Breast epithelium (tissue), 4 donors: ENCODE results near the gene DAB2IP. TPM values are rescaled to one million over a fixed set of nuclear protein-coding genes. Genes with fewer than 3 reads are reported as not detected.
A peak's percentile ranks its signal among the peaks of the same experiment; 100 is the strongest.

ENCODE experiments used
- DNase-seq, 2 donors: peaks; one replicate each; pipeline ENCODE4 v3.0.0-alpha.2; 2019; ENCODE audit warnings: low spot score in 2 of 2
- H3K27ac ChIP-seq, 2 donors: fragments of 200-600 bp; sonication (generic) in 1 of 2; one replicate each; pipeline ENCODE4 v1.5.1; 2016 to 2019; ENCODE audit warnings: mild to moderate bottlenecking in 1 of 2
- H3K27me3 ChIP-seq, 2 donors: fragments of 200-600 bp; sonication (generic) in 1 of 2; one replicate each; pipeline versions ENCODE4 v1.5.1 to v1.6.0; 2017 to 2019; ENCODE audit warnings: control low read depth in 1 of 2, mild to moderate bottlenecking in 1 of 2
- H3K36me3 ChIP-seq: fragments of 200-600 bp; one replicate; pipeline ENCODE4 v1.5.1; 2019
- H3K4me1 ChIP-seq, 2 donors: fragments of 200-600 bp; sonication (generic); one replicate each; pipeline ENCODE4 v1.5.1; 2016 to 2019; ENCODE audit warnings: control low read depth in 1 of 2
- H3K4me3 ChIP-seq, 3 donors: fragments of 200-600 bp; sonication (generic); 1 replicate in 2 of 3; 2 replicates in 1 of 3; pipeline ENCODE4 v1.5.1; 2016 to 2019; ENCODE audit warnings: mild to moderate bottlenecking in 3 of 3, moderate library complexity in 2 of 3
- H3K9me3 ChIP-seq, 2 donors: fragments of 200-600 bp; sonication (generic) in 1 of 2; one replicate each; pipeline ENCODE4 v1.5.1; 2016 to 2019; ENCODE audit warnings: control low read depth in 1 of 2
- POLR2A ChIP-seq: fragments of 450-650 bp; IDR thresholded peaks from one replicate; pipeline ENCODE4 v1.6.1; 2016; ENCODE audit warnings: antibody characterized with exemption, mild to moderate bottlenecking, moderate library complexity
- POLR2AphosphoS5 ChIP-seq, 3 donors: sonication (generic); formaldehyde crosslinking; IDR thresholded peaks; one replicate each; pipeline ENCODE4 v1.6.1; 2017; ENCODE audit warnings: antibody characterized with exemption in 3 of 3
- intact Hi-C: fragments of 100-400 bp; cut with DNase I; formaldehyde crosslinking; loops from one replicate; pipeline ENCODE4 v1.15.1; 2023; ENCODE audit warnings: low total_unique reads
- total RNA-seq, 3 donors: library from RNA; depleted of rRNA; stranded (reverse); fragments of >200 nt; gene quantifications; one replicate each; pipeline ENCODE4 v1.1.0, GENCODE V29; 2016
- TF ChIP-seq, protein P1 (sequence below), 3 donors: fragments of 450-650 bp; IDR thresholded peaks; one replicate each; pipeline ENCODE4 v1.5.1; 2016 to 2017; ENCODE audit warnings: antibody characterized with exemption in 3 of 3, mild to moderate bottlenecking in 3 of 3, moderate library complexity in 3 of 3

DAB2IP gene
- total RNA-seq, 3 donors from 2014 or later = 16.0 to 56.0 (median 55.8) TPM

DNA sequence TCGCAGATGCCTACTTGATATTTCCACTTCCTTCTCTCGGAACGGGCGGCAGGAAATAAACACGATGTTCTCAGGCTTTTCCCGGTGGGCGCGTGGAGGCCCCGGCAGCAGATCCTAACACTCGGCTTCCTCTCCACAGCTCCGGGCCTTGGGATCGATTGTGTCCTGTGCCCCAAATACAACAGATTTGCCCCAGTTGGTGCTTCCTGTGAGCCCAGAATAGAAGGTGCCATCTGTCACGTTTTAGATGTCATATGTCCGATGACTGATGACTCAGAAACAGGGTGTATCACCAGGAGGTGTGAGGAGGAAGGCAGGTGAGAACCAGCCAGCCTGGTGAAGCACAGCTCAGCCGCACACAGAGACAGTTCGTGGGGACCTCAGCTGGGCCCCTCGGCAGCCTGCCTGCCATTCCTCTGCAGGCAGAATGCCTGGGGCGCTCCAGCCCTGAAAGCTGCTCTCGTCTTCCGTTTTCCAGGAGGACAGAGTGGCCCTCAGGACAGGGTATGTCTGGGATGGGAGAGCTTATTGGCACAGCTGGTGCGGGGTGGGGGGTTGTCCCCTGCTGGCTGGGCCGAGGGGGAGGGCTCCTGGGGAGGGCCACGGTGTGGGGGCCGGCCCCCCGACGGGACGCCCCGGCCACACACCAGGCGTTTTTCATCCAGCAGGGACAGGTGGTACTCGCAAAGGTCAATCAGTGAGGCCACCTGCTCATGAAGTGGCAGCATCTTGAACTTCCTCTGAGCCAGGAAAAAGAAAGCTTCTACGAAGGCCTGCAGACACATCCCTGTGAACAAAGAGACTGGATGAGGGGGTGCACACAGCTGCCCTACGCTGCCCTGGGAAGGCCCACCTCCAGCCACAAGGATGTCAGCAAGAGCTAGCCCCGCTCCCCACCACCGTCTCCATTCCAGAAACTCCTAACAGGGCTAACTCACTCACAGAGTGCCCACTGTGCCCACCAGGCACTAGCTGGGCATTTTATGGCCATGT, 171.0 kb downstream of the DAB2IP start:
- Histone ChIP-seq H3K36me3 (no peaks in the 10 kb centered on the region), H3K9me3 (no peaks in the 10 kb centered on the region), H3K27me3 (no peaks in the 10 kb centered on the region), H3K4me3 (no peak overlapping the region), H3K27ac (no peak overlapping the region), H3K4me1 (no peaks in the 10 kb centered on the region)
- intact Hi-C loops = no loop called here
- DNase-seq = peak in 1 of 2 donors; percentile 37
- TF ChIP-seq, protein P1, sequence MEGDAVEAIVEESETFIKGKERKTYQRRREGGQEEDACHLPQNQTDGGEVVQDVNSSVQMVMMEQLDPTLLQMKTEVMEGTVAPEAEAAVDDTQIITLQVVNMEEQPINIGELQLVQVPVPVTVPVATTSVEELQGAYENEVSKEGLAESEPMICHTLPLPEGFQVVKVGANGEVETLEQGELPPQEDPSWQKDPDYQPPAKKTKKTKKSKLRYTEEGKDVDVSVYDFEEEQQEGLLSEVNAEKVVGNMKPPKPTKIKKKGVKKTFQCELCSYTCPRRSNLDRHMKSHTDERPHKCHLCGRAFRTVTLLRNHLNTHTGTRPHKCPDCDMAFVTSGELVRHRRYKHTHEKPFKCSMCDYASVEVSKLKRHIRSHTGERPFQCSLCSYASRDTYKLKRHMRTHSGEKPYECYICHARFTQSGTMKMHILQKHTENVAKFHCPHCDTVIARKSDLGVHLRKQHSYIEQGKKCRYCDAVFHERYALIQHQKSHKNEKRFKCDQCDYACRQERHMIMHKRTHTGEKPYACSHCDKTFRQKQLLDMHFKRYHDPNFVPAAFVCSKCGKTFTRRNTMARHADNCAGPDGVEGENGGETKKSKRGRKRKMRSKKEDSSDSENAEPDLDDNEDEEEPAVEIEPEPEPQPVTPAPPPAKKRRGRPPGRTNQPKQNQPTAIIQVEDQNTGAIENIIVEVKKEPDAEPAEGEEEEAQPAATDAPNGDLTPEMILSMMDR (IDR thresholded peaks at IDR 0.05) = no peak
- TF ChIP-seq POLR2A (no peak), POLR2AphosphoS5 (IDR thresholded peaks at IDR 0.05) (no peak)

DNA sequence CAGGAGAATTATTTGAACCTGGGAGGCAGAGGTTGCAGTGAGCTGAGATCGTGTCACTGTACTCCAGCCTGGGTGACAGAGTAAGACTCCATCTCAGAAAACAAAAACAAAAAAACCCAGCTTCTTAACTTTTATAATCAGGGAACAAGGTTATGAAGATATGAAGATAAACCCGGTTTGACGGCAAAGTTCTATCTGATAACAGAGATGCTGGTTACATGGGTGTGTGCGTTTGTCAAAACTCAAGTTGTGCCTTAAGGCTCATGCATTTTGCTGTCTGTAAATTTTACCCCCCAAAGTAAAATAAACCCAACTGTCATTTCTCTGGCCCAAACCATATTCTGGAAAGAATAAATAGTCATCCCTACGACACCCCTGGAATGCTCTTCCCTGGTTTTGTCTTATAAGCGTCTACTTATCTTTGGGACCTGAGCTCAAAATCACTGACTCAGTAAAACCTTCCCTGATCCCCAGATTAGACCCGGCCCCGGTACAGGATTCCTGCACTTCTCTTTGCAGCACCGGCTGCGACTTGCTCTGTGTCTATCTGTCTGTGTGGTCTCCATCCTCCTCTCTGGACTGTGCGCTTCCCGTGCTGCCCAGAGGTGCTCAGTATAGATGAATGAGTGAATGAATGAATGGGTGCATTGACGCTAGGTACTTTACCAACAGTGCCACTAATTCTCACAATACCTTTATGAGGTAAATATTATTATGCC, 172.2 kb downstream of the DAB2IP start:
- no peaks in the 10 kb centered on the region for H3K9me3 ChIP-seq
- H3K36me3 ChIP-seq = no peaks in the 10 kb centered on the region
- H3K4me3 ChIP-seq = no peak overlapping the region
- no peaks in the 10 kb centered on the region for H3K27me3 ChIP-seq
- intact Hi-C loops = no loop called here
- H3K4me1 ChIP-seq = no peaks in the 10 kb centered on the region
- DNase-seq = peak in 1 of 2 donors; percentile 27
- H3K27ac ChIP-seq = no peak overlapping the region
- no peak for TF ChIP-seq POLR2A
- TF ChIP-seq, protein P1 (IDR thresholded peaks at IDR 0.05) = no peak
- TF ChIP-seq POLR2AphosphoS5 (IDR thresholded peaks at IDR 0.05) = no peak

DNA sequence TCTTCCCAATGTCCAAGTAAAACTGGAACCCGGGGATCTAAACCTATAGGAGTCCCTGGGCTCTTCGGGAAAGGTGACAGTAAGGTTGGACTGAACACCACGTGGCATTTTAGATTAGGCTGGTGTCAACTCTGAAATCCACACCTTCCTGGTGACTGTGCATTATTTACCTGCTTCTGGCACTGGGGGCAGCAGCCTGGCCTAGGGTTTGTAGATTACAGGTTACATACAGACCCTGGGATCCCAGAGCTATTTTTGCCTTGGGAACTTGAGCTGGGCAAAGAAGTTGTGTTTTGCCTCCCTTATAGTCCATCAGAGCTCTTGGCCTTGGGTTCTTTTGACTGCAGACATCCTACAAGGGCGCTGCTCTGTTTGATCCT, 173.2 kb downstream of the DAB2IP start:
- H3K36me3 ChIP-seq = no peaks in the 10 kb centered on the region
- no peaks in the 10 kb centered on the region for H3K4me1 ChIP-seq
- no peak overlapping the region for H3K27ac ChIP-seq
- intact Hi-C loops = no loop called here
- no peak for TF ChIP-seq POLR2AphosphoS5 (IDR thresholded peaks at IDR 0.05)
- no peak for TF ChIP-seq POLR2A
- H3K9me3 ChIP-seq = no peaks in the 10 kb centered on the region
- no peak overlapping the region for H3K4me3 ChIP-seq
- DNase-seq = peak in 1 of 2 donors; percentile 3
- no peaks in the 10 kb centered on the region for H3K27me3 ChIP-seq

DNA sequence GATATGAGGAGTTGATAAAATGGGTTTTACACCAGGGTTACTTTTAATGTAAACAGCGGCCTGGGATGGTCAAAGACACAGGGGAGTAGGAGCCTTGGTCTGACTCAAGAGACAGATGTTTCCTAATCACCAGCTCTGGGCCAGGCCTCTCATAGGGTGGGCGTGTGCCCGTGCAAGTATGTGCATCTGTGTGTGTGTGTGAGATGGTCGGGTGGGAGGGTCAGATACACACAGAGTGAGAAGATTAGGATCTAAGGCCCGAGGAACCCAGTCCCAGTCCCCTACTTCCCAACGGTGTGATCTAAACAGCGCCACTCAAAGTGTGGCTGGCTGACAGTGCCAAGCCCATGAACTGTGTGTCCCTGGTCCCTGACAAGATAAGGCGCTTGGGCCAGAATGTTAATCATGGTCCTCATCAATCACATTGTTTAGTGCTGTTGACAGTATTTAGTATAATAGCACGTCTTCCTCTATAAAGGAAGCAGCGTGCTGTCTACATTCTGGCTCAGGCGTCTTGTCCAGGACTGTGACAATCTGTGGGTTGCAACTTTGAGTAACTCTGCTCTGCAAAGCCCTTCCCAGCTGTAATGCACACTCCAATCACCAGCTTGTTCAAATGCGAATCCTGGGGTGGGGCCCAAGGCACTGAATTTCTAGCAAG, 173.7 kb downstream of the DAB2IP start:
- DNase-seq = peak in 1 of 2 donors; percentile 9
- no peak overlapping the region for H3K4me3 ChIP-seq
- H3K9me3 ChIP-seq = no peaks in the 10 kb centered on the region
- H3K27ac ChIP-seq = no peak overlapping the region
- H3K4me1 ChIP-seq = no peaks in the 10 kb centered on the region
- no peak for TF ChIP-seq POLR2AphosphoS5 (IDR thresholded peaks at IDR 0.05)
- TF ChIP-seq POLR2A = no peak
- TF ChIP-seq, protein P1 (IDR thresholded peaks at IDR 0.05) = no peak
- H3K27me3 ChIP-seq = no peaks in the 10 kb centered on the region
- intact Hi-C loops = no loop called here
- no peaks in the 10 kb centered on the region for H3K36me3 ChIP-seq

DNA sequence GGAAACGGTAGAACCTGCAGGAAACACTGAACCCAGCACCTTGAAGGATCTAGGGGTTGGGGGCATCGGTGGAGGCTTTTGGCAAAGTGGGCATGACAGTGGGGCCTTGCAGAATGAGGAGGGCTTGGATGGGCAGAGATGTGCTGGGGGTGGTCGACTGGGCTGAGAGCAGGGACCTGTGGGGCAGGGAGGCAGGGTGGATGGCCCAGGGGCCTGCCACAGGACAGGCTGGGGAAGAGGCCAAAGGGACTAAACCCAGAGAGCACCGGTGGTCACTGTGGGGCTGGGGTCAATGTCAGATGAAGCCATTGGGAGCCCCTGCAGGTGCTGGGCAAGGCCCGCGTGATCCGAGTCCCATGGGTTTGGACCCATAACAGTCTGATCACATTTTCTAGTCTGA, 175.3 kb downstream of the DAB2IP start:
- no peak for TF ChIP-seq POLR2A
- TF ChIP-seq POLR2AphosphoS5 (IDR thresholded peaks at IDR 0.05) = no peak
- no peak overlapping the region for H3K27ac ChIP-seq
- H3K9me3 ChIP-seq = no peaks in the 10 kb centered on the region
- no peaks in the 10 kb centered on the region for H3K36me3 ChIP-seq
- H3K4me3 ChIP-seq = no peak overlapping the region
- intact Hi-C loops = no loop called here
- DNase-seq = peak in 1 of 2 donors; percentile 36
- H3K27me3 ChIP-seq = no peaks in the 10 kb centered on the region
- no peaks in the 10 kb centered on the region for H3K4me1 ChIP-seq
